HG03342 (cell line): ENCODE data around the gene ARHGEF26.

Experiments
- ATAC-seq: cut with Tn5 transposase; IDR thresholded peaks from one replicate; pipeline ENCODE4 v1.9.1; 2021; ENCODE audit warnings: mild to moderate bottlenecking, moderate library complexity; ENCODE audit not compliant: unreplicated experiment

Gene ARHGEF26

GRCh38 chr3:154247806-154248415 is 126.7 kb downstream of the ARHGEF26 start:
- no peak for ATAC-seq

- ATAC-seq = no peak
Measured at GRCh38 chr3:154250291-154250690, 129.1 kb downstream of the ARHGEF26 start.

GRCh38 chr3:154251610-154252009 is 130.4 kb downstream of the ARHGEF26 start:
- no peak for ATAC-seq

GRCh38 chr3:154252759-154253638 is 131.8 kb downstream of the ARHGEF26 start:
- ATAC-seq = peak; percentile 97

- no peak for ATAC-seq
Measured at GRCh38 chr3:154254527-154254926, 133.3 kb downstream of the ARHGEF26 start.

- no peak for ATAC-seq
Measured at GRCh38 chr3:154273381-154273780, 152.2 kb downstream of the ARHGEF26 start.

GRCh38 chr3:154274348-154274747 is 153.2 kb downstream of the ARHGEF26 start:
- ATAC-seq = no peak

- ATAC-seq = no peak
Measured at GRCh38 chr3:154275292-154275691, 154.1 kb downstream of the ARHGEF26 start.

GRCh38 chr3:154275965-154276364 is 154.8 kb downstream of the ARHGEF26 start:
- no peak for ATAC-seq

- ATAC-seq = no peak
Measured at GRCh38 chr3:154280161-154280560, 159.0 kb downstream of the ARHGEF26 start.

GRCh38 chr3:154285221-154285620 is 164.0 kb downstream of the ARHGEF26 start:
- no peak for ATAC-seq

- ATAC-seq = no peak
Measured at GRCh38 chr3:154290187-154290586, 169.0 kb downstream of the ARHGEF26 start.

- ATAC-seq = no peak
Measured at GRCh38 chr3:154294016-154294415, 172.8 kb downstream of the ARHGEF26 start.

- ATAC-seq = no peak
Measured at GRCh38 chr3:154301561-154301960, 180.4 kb downstream of the ARHGEF26 start.

GRCh38 chr3:154304116-154304786 is 183.1 kb downstream of the ARHGEF26 start:
- no peak for ATAC-seq

GRCh38 chr3:154304936-154305335 is 183.7 kb downstream of the ARHGEF26 start:
- ATAC-seq = peak; percentile 60

- no peak for ATAC-seq
Measured at GRCh38 chr3:154307363-154307762, 186.2 kb downstream of the ARHGEF26 start.
